ENCODE data around the gene SH3BP2. TPM values are rescaled to one million over a fixed set of nuclear protein-coding genes. Genes with fewer than 3 reads are reported as not detected.

SH3BP2 gene
- total RNA-seq, 1 donor, result 30.8 TPM

- no peak overlapping the region for H3K4me3 ChIP-seq (ENCODE audit: low read depth, low read length)
- DNase-seq (ENCODE audit: low read depth), result no peak
- TF ChIP-seq CTCF (IDR thresholded peaks at IDR 0.05; ENCODE audit: insufficient read depth, low read length), result no peak
Observed at GRCh38 chr4:2846172-2846571, 53.3 kb downstream of the SH3BP2 start.

GRCh38 chr4:2847302-2847871 is 54.5 kb downstream of the SH3BP2 start:
- DNase-seq (ENCODE audit: low read depth), result no peak
- no peak overlapping the region for H3K4me3 ChIP-seq (ENCODE audit: low read depth, low read length)
- TF ChIP-seq CTCF (IDR thresholded peaks at IDR 0.05; ENCODE audit: insufficient read depth, low read length), result no peak

GRCh38 chr4:2848449-2848848 is 55.6 kb downstream of the SH3BP2 start:
- DNase-seq (ENCODE audit: low read depth), result peak; percentile 44
- H3K4me3 ChIP-seq (ENCODE audit: low read depth, low read length), result no peak overlapping the region
- TF ChIP-seq CTCF (IDR thresholded peaks at IDR 0.05; ENCODE audit: insufficient read depth, low read length), result no peak

GRCh38 chr4:2849267-2850152 is 56.6 kb downstream of the SH3BP2 start:
- TF ChIP-seq CTCF (IDR thresholded peaks at IDR 0.05; ENCODE audit: insufficient read depth, low read length), result no peak
- H3K4me3 ChIP-seq (ENCODE audit: low read depth, low read length), result no peak overlapping the region
- DNase-seq (ENCODE audit: low read depth), result no peak

GRCh38 chr4:2850966-2851798 is 58.3 kb downstream of the SH3BP2 start:
- DNase-seq (ENCODE audit: low read depth), result peak; percentile 80
- TF ChIP-seq CTCF (IDR thresholded peaks at IDR 0.05; ENCODE audit: insufficient read depth, low read length), result no peak
- no peak overlapping the region for H3K4me3 ChIP-seq (ENCODE audit: low read depth, low read length)

- no peak for DNase-seq (ENCODE audit: low read depth)
- no peak for TF ChIP-seq CTCF (IDR thresholded peaks at IDR 0.05; ENCODE audit: insufficient read depth, low read length)
- H3K4me3 ChIP-seq (ENCODE audit: low read depth, low read length), result no peak overlapping the region
Observed at GRCh38 chr4:2852481-2852921, 59.6 kb downstream of the SH3BP2 start.
